ENCODE measurements around the gene NTSR2. TPM values are rescaled to one million over a fixed set of nuclear protein-coding genes. Genes with fewer than 3 reads are reported as not detected.

NTSR2 gene
- total and polyA plus RNA-seq, 2 experiments from 2014 or later: 0.10 TPM; not detected in 1

DNA sequence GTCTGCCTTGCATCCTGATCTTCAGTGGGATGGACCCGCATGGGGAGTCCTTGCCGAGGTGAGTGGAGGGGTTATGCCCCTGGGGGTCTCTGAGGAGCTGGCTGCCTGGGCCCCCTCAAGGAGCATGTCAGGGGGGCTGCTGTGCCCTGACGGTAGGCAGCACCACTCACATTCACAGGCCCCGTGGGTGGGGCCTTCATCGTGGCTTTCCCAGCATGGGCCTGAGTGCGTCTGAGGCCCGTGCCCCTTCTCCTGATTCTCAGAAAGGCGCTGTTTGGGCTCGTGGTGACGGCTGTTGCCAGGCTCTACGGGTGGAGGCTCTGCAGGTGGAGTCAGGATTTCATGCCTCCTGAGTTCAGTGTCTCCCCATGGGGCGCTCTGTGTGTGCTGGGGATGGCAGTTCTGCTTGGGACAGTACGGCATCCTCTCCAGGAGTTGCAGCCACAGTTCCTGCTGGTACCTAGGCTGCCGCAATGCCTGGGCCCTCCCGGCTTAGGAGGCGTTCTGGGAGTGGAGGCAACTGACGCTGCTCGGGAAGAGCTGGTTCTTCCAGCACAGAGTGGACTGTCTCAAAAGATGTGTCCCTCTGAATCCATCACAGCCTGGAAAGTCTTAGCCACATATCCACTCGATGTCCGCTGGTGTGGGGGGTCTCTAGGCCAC is 57.3 kb downstream of the NTSR2 start:
- H3K27ac Mint-ChIP-seq: no peak overlapping the region
- no peak for TF ChIP-seq ZNF114 (CRISPR knock-in tag; IDR thresholded peaks at IDR 0.05)
- no peak for TF ChIP-seq STAT1 (IDR thresholded peaks at IDR 0.05; ENCODE audit: unreplicated experiment)
- TF ChIP-seq POLR2AphosphoS5 (IDR thresholded peaks at IDR 0.05; ENCODE audit: low read depth): no peak
- TF ChIP-seq, protein P1, sequence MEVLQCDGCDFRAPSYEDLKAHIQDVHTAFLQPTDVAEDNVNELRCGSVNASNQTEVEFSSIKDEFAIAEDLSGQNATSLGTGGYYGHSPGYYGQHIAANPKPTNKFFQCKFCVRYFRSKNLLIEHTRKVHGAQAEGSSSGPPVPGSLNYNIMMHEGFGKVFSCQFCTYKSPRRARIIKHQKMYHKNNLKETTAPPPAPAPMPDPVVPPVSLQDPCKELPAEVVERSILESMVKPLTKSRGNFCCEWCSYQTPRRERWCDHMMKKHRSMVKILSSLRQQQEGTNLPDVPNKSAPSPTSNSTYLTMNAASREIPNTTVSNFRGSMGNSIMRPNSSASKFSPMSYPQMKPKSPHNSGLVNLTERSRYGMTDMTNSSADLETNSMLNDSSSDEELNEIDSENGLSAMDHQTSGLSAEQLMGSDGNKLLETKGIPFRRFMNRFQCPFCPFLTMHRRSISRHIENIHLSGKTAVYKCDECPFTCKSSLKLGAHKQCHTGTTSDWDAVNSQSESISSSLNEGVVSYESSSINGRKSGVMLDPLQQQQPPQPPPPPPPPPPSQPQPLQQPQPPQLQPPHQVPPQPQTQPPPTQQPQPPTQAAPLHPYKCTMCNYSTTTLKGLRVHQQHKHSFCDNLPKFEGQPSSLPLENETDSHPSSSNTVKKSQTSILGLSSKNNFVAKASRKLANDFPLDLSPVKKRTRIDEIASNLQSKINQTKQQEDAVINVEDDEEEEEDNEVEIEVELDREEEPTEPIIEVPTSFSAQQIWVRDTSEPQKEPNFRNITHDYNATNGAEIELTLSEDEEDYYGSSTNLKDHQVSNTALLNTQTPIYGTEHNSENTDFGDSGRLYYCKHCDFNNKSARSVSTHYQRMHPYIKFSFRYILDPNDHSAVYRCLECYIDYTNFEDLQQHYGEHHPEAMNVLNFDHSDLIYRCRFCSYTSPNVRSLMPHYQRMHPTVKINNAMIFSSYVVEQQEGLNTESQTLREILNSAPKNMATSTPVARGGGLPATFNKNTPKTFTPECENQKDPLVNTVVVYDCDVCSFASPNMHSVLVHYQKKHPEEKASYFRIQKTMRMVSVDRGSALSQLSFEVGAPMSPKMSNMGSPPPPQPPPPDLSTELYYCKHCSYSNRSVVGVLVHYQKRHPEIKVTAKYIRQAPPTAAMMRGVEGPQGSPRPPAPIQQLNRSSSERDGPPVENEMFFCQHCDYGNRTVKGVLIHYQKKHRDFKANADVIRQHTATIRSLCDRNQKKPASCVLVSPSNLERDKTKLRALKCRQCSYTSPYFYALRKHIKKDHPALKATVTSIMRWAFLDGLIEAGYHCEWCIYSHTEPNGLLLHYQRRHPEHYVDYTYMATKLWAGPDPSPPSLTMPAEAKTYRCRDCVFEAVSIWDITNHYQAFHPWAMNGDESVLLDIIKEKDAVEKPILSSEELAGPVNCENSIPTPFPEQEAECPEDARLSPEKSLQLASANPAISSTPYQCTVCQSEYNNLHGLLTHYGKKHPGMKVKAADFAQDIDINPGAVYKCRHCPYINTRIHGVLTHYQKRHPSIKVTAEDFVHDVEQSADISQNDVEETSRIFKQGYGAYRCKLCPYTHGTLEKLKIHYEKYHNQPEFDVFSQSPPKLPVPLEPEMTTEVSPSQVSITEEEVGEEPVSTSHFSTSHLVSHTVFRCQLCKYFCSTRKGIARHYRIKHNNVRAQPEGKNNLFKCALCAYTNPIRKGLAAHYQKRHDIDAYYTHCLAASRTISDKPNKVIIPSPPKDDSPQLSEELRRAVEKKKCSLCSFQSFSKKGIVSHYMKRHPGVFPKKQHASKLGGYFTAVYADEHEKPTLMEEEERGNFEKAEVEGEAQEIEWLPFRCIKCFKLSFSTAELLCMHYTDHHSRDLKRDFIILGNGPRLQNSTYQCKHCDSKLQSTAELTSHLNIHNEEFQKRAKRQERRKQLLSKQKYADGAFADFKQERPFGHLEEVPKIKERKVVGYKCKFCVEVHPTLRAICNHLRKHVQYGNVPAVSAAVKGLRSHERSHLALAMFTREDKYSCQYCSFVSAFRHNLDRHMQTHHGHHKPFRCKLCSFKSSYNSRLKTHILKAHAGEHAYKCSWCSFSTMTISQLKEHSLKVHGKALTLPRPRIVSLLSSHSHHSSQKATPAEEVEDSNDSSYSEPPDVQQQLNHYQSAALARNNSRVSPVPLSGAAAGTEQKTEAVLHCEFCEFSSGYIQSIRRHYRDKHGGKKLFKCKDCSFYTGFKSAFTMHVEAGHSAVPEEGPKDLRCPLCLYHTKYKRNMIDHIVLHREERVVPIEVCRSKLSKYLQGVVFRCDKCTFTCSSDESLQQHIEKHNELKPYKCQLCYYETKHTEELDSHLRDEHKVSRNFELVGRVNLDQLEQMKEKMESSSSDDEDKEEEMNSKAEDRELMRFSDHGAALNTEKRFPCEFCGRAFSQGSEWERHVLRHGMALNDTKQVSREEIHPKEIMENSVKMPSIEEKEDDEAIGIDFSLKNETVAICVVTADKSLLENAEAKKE (CRISPR knock-in tag; IDR thresholded peaks at IDR 0.05): no peak
- TF ChIP-seq NANOG (IDR thresholded peaks at IDR 0.05; ENCODE audit: borderline replicate concordance): no peak
- TF ChIP-seq EZH2phosphoT487 (IDR thresholded peaks at IDR 0.05; ENCODE audit: unreplicated experiment): no peak
- TF ChIP-seq, protein P2, sequence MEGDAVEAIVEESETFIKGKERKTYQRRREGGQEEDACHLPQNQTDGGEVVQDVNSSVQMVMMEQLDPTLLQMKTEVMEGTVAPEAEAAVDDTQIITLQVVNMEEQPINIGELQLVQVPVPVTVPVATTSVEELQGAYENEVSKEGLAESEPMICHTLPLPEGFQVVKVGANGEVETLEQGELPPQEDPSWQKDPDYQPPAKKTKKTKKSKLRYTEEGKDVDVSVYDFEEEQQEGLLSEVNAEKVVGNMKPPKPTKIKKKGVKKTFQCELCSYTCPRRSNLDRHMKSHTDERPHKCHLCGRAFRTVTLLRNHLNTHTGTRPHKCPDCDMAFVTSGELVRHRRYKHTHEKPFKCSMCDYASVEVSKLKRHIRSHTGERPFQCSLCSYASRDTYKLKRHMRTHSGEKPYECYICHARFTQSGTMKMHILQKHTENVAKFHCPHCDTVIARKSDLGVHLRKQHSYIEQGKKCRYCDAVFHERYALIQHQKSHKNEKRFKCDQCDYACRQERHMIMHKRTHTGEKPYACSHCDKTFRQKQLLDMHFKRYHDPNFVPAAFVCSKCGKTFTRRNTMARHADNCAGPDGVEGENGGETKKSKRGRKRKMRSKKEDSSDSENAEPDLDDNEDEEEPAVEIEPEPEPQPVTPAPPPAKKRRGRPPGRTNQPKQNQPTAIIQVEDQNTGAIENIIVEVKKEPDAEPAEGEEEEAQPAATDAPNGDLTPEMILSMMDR (conservative IDR thresholded peaks at IDR 0.05; ENCODE audit: low read depth in 2 of 2): no peak
- TF ChIP-seq, protein P3, sequence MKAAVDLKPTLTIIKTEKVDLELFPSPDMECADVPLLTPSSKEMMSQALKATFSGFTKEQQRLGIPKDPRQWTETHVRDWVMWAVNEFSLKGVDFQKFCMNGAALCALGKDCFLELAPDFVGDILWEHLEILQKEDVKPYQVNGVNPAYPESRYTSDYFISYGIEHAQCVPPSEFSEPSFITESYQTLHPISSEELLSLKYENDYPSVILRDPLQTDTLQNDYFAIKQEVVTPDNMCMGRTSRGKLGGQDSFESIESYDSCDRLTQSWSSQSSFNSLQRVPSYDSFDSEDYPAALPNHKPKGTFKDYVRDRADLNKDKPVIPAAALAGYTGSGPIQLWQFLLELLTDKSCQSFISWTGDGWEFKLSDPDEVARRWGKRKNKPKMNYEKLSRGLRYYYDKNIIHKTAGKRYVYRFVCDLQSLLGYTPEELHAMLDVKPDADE (IDR thresholded peaks at IDR 0.05): no peak
- TF ChIP-seq CREB1 (CRISPR knock-in tag; IDR thresholded peaks at IDR 0.05; ENCODE audit: low read depth): no peak
- no peak for TF ChIP-seq JUNB (IDR thresholded peaks at IDR 0.05; ENCODE audit: unreplicated experiment)
- H3K4me3 Mint-ChIP-seq: no peak overlapping the region
- Histone ChIP-seq H3K27ac (ENCODE audit: low read depth) (no peak overlapping the region), H3K27me3 (ENCODE audit: insufficient read depth) (no peaks in the 10 kb centered on the region), H3K4me2 (no peak overlapping the region), H3K36me3 (ENCODE audit: insufficient read depth) (no peaks in the 10 kb centered on the region), H2AFZ (no peak overlapping the region), H3K4me1 (ENCODE audit: insufficient read depth) (no peaks in the 10 kb centered on the region), H3K79me2 (replicated peaks; ENCODE audit: insufficient read depth) (no peaks in the 10 kb centered on the region), H4K20me1 (replicated peaks; ENCODE audit: insufficient read depth) (peaks cover 3% of the 10 kb centered on the region; the same call in 1 of the 2 replicates), H3F3A (replicated peaks; ENCODE audit: low read depth) (no peaks in the 10 kb centered on the region), H3K4me3 (no peak overlapping the region), H3K9me2 (ENCODE audit: insufficient read depth) (no peaks in the 10 kb centered on the region)
- peaks cover 9% of the 10 kb centered on the region for H3K27me3 Mint-ChIP-seq (ENCODE audit: insufficient read depth, low read depth, poor library complexity)
- no peak for DNase-seq (ENCODE audit: low spot score)
- ATAC-seq: no peak
- no peaks in the 10 kb centered on the region; the same call in 2 of the 3 replicates for H3K4me1 Mint-ChIP-seq
- H3K36me3 Mint-ChIP-seq (ENCODE audit: low read depth): peaks cover 50% of the 10 kb centered on the region
- no peaks in the 10 kb centered on the region for H3K9me3 Mint-ChIP-seq
